Ishikawa (cell line): ENCODE measurements around the gene STARD8.

Experiments
- CEBPB ChIP-seq: IDR thresholded peaks from 2 replicates; pipeline ENCODE4 v1.6.1; 2012
- CREB1 ChIP-seq: IDR thresholded peaks from 2 replicates; pipeline ENCODE4 v1.6.1; 2012; ENCODE audit warnings: low read depth
- EGR1 ChIP-seq: IDR thresholded peaks from 2 replicates; pipeline ENCODE4 v1.6.1; 2012
- EP300 ChIP-seq: IDR thresholded peaks from 2 replicates; pipeline ENCODE4 v1.6.1; 2012; ENCODE audit warnings: borderline replicate concordance
- FOXM1 ChIP-seq: IDR thresholded peaks from 2 replicates; pipeline ENCODE4 v1.6.1; 2012; ENCODE audit warnings: low read depth, borderline replicate concordance
- NFIC ChIP-seq: IDR thresholded peaks from 2 replicates; pipeline ENCODE4 v1.6.1; 2012
- RAD21 ChIP-seq: IDR thresholded peaks from 2 replicates; pipeline ENCODE4 v1.6.1; 2012; ENCODE audit warnings: low read depth
- TAF1 ChIP-seq: IDR thresholded peaks from 2 replicates; pipeline ENCODE4 v1.6.1; 2012; ENCODE audit warnings: low read depth, mild to moderate bottlenecking
- TCF12 ChIP-seq: IDR thresholded peaks from 2 replicates; pipeline ENCODE4 v1.6.1; 2012; ENCODE audit warnings: low read depth
- TEAD4 ChIP-seq: IDR thresholded peaks from 2 replicates; pipeline ENCODE4 v1.6.1; 2012
- YY1 ChIP-seq: IDR thresholded peaks from 2 replicates; pipeline ENCODE4 v1.6.1; 2012; ENCODE audit warnings: low read depth
- ZBTB7A ChIP-seq: IDR thresholded peaks from 2 replicates; pipeline ENCODE4 v1.6.1; 2012; ENCODE audit warnings: low read depth
- TF ChIP-seq, protein P1 (sequence below): IDR thresholded peaks from 2 replicates; pipeline ENCODE4 v1.6.1; 2012
- TF ChIP-seq, protein P2 (sequence below): IDR thresholded peaks from 2 replicates; pipeline ENCODE4 v1.6.1; 2012
- TF ChIP-seq, protein P3 (sequence below): IDR thresholded peaks from 2 replicates; pipeline ENCODE4 v1.6.1; 2012; ENCODE audit warnings: low read depth, mild to moderate bottlenecking

STARD8 gene

DNA sequence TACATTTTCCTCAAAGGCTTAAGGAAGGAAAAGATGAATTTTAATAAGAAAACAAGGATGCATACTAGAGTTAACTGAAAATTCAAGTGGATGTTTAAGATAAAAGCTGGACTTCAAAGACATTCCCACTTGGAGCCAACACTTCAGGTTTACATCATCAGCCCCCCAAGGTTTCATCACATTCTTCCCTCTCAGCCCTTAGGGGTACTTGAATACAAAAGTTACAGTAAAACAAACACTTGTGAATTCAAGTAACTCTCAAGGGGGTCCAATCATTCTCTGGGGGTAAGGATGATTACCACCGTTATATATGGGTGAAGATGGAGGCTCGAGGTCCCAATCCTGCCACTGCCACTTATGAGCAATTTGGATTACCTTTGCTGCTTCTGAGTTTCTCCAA lies 36.1 kb downstream of the STARD8 start:
- TF ChIP-seq CREB1, result no peak
- no peak for TF ChIP-seq TCF12
- TF ChIP-seq NFIC, result no peak
- no peak for TF ChIP-seq EGR1
- TF ChIP-seq, protein P1, sequence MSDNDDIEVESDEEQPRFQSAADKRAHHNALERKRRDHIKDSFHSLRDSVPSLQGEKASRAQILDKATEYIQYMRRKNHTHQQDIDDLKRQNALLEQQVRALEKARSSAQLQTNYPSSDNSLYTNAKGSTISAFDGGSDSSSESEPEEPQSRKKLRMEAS, result no peak
- no peak for TF ChIP-seq EP300
- no peak for TF ChIP-seq TAF1
- no peak for TF ChIP-seq YY1
- no peak for TF ChIP-seq RAD21
- TF ChIP-seq, protein P2, sequence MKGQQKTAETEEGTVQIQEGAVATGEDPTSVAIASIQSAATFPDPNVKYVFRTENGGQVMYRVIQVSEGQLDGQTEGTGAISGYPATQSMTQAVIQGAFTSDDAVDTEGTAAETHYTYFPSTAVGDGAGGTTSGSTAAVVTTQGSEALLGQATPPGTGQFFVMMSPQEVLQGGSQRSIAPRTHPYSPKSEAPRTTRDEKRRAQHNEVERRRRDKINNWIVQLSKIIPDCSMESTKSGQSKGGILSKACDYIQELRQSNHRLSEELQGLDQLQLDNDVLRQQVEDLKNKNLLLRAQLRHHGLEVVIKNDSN, result no peak
- no peak for TF ChIP-seq CEBPB
- no peak for TF ChIP-seq FOXM1
- no peak for TF ChIP-seq ZBTB7A

DNA sequence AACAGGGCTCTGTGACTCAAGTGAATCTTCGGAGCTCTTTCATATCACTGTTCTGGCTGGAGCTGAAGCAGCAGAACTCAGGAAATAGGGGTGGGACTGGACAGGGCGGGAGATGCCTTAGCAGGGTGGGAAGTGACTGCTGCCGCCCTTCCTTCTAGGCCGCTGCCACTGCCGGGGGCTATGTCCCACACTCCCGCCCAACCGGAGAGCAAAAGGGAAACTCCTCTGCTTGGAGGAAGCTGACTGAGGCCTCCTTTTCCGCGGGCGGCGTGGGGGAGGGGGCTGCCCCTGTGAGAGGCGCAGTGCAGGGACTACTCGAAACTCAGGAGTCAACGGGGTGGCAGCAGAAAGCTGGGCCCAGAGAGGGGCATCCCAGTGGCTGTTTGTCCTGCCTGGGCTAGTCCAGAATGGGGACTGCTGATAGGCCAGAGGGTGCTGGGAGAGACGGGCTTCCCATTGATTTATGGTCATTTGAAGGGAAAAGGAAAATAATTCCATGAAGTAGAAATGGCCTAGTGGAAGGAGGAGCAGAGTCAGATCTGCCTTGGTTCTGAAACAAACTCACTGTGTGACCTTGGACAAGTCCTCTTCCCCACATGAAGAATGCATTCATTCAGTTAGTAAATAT lies 36.9 kb downstream of the STARD8 start:
- no peak for TF ChIP-seq FOXM1
- no peak for TF ChIP-seq RAD21
- TF ChIP-seq NFIC, result no peak
- TF ChIP-seq, protein P2, result no peak
- TF ChIP-seq TEAD4, result no peak
- TF ChIP-seq, protein P3, sequence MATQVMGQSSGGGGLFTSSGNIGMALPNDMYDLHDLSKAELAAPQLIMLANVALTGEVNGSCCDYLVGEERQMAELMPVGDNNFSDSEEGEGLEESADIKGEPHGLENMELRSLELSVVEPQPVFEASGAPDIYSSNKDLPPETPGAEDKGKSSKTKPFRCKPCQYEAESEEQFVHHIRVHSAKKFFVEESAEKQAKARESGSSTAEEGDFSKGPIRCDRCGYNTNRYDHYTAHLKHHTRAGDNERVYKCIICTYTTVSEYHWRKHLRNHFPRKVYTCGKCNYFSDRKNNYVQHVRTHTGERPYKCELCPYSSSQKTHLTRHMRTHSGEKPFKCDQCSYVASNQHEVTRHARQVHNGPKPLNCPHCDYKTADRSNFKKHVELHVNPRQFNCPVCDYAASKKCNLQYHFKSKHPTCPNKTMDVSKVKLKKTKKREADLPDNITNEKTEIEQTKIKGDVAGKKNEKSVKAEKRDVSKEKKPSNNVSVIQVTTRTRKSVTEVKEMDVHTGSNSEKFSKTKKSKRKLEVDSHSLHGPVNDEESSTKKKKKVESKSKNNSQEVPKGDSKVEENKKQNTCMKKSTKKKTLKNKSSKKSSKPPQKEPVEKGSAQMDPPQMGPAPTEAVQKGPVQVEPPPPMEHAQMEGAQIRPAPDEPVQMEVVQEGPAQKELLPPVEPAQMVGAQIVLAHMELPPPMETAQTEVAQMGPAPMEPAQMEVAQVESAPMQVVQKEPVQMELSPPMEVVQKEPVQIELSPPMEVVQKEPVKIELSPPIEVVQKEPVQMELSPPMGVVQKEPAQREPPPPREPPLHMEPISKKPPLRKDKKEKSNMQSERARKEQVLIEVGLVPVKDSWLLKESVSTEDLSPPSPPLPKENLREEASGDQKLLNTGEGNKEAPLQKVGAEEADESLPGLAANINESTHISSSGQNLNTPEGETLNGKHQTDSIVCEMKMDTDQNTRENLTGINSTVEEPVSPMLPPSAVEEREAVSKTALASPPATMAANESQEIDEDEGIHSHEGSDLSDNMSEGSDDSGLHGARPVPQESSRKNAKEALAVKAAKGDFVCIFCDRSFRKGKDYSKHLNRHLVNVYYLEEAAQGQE, result no peak
- no peak for TF ChIP-seq CREB1
- no peak for TF ChIP-seq EP300
- no peak for TF ChIP-seq TAF1
- no peak for TF ChIP-seq EGR1
- TF ChIP-seq, protein P1, result no peak
- no peak for TF ChIP-seq CEBPB
- no peak for TF ChIP-seq ZBTB7A
- TF ChIP-seq TCF12, result no peak
- no peak for TF ChIP-seq YY1

DNA sequence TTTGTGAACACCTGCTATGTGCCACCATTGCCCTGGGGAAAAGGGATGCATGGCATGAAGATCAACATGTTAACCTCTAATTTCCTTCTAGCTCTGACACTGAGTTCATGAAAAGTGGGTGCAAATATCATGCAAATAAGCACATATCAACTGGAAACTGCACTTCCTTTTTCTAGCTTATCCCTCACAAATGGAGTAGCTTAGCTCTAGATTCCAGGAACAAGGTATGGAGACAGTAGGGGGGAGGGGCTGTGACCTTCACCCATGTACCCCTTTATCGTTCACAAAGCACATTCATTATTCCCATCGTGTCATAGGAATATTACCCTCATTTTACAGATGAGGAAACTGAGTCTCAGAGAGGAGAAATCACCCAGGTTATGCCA lies 37.4 kb downstream of the STARD8 start:
- TF ChIP-seq TCF12, result no peak

DNA sequence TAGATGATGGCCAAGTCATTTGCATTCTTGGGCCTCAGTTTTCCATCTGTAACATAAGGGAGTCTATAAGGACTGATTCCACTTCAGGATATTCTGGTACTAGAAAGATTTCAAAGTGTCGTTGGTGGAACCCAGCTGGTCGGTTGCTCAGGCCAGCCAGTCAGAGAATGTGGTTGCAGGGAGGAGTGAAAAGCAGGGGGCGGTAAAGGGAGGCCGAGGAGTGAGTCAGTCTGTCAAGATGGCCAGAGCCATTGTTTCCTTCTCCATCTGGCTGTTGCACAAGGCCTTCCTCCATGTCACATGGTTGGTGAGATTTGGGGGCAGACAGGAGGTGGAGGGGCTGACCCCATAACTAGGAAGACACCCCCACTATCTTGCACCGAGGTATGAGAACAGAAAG lies 38.2 kb downstream of the STARD8 start:
- no peak for TF ChIP-seq NFIC
- TF ChIP-seq YY1, result no peak
- TF ChIP-seq, protein P1, result no peak
- TF ChIP-seq, protein P3, result no peak
- TF ChIP-seq RAD21, result no peak
- TF ChIP-seq EP300, result no peak
- no peak for TF ChIP-seq TCF12

DNA sequence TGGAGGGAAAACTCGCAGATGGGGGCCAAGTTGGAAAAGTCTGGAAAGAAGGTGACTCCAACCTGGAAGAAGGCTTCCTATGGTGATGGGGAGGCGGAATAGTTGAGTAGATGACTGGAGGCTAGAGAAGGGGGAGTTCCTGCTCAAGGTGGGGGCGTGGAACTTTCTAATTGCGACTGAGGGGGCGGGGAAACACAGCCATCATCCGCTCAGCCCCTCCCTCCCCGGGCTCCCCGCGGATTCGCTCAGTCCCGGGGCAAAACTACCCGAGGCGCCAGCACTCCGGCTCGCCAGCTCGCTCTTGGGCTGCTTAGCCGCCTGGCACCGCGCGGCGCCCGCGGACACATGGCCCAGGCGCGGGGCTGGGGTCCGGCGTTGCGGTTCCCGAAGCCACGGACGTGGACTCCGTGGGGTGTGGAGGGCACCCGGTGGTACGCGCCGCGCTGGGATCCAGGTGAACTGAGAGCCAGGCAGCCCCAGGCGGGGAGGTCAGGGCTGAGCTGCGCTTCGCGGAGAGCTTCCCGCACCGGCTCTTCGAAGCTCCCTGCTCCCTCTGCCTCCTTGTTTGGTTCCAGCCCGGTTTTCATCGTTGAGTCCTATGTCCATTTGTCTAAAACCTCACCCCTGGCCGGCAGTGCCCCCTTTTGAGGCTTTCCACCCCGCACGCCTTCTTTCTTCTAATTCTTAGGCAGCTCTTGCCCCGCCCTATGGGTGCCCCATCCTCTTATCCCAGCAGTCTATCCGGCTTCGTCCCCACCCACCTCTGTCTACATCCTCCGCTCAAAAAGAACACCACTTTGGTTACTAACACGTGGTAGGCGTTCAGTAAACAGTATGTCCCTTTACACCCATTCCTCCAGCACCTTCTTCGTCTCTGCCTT lies 38.9 kb downstream of the STARD8 start:
- no peak for TF ChIP-seq YY1
- TF ChIP-seq CREB1, result no peak
- no peak for TF ChIP-seq TEAD4
- no peak for TF ChIP-seq EP300
- TF ChIP-seq, protein P2, result no peak
- TF ChIP-seq ZBTB7A, result no peak
- TF ChIP-seq EGR1, result no peak
- no peak for TF ChIP-seq TAF1
- TF ChIP-seq RAD21, result no peak
- TF ChIP-seq, protein P1, result no peak
- no peak for TF ChIP-seq CEBPB
- TF ChIP-seq NFIC, result no peak
- TF ChIP-seq TCF12, result no peak
- no peak for TF ChIP-seq FOXM1
